Kidney (tissue), 14 donors: ENCODE measurements around the gene CLEC3B. TPM values are rescaled to one million over a fixed set of nuclear protein-coding genes. Genes with fewer than 3 reads are reported as not detected.

Source experiments
- DNase-seq, 5 donors: peaks; one replicate each; pipeline ENCODE4 v3.0.0-alpha.2; 2013 to 2020
- FAIRE-seq: peaks from 2 replicates; lab custom pipeline; 2012; peaks lifted over from hg19 to GRCh38; lab: Jason Lieb, UNC
- H3K27ac ChIP-seq, 2 donors: one replicate each; pipeline ENCODE4 v1.7.0; 2013; ENCODE audit warnings: low read depth in 2 of 2, low read length in 2 of 2, inconsistent platforms in 1 of 2
- H3K27me3 ChIP-seq: one replicate; pipeline ENCODE4 v1.7.1; 2013; ENCODE audit warnings: low read length, inconsistent platforms; ENCODE audit not compliant: control insufficient read depth, insufficient read depth
- H3K36me3 ChIP-seq, 3 donors: one replicate each; pipeline versions ENCODE4 v1.7.0 to v1.7.1; 2013; ENCODE audit warnings: low read length in 3 of 3, control low read depth in 1 of 3, inconsistent platforms in 1 of 3; ENCODE audit not compliant: insufficient read depth in 3 of 3, control insufficient read depth in 2 of 3
- H3K4me1 ChIP-seq, 3 donors: one replicate each; pipeline versions ENCODE4 v1.7.0 to v1.7.1; 2013; ENCODE audit warnings: low read length in 3 of 3, inconsistent platforms in 1 of 3, low read depth in 1 of 3; ENCODE audit not compliant: control insufficient read depth in 2 of 3, insufficient read depth in 2 of 3
- H3K4me3 ChIP-seq, 3 donors: one replicate each; pipeline versions ENCODE4 v1.7.0 to v1.8.1; 2013; ENCODE audit warnings: low read length in 3 of 3, control low read depth in 1 of 3, inconsistent platforms in 1 of 3
- H3K9ac ChIP-seq, 3 donors: one replicate each; pipeline versions ENCODE4 v1.7.0 to v1.7.1; 2013; ENCODE audit warnings: low read length in 3 of 3, control low read depth in 1 of 3, inconsistent platforms in 1 of 3
- H3K9me3 ChIP-seq, 3 donors: one replicate each; pipeline versions ENCODE4 v1.7.0 to v1.7.1; 2013; ENCODE audit warnings: low read length in 3 of 3, control low read depth in 1 of 3, inconsistent platforms in 1 of 3; ENCODE audit not compliant: control insufficient read depth in 2 of 3, insufficient read depth in 1 of 3
- CTCF ChIP-seq: IDR thresholded peaks from 3 replicates; pipeline ENCODE4 v1.5.1; 2012; ENCODE audit warnings: mild to moderate bottlenecking, moderate library complexity, borderline replicate concordance; ENCODE audit not compliant: insufficient read depth; ENCODE audit errors: extremely low read depth
- intact Hi-C: fragments of 100-400 bp; cut with DNase I; formaldehyde crosslinking; loops from one replicate; pipeline ENCODE4 v1.11.1; 2022
- polyA plus RNA-seq: library from polyadenylated mRNA; stranded (reverse); fragments of 350-450 nt; fragmentation: Illumina TruSeq; extraction: RNeasy Lipid Tissue Mini Kit (QIAGEN cat#74804); gene quantifications from one replicate; pipeline ENCODE4 v1.2.3, GENCODE V29; 2014; ENCODE audit warnings: low read depth, low replicate concordance; ENCODE audit not compliant: insufficient read depth
- total RNA-seq: library from RNA; stranded (reverse); fragmentation: NEBNext Ultra II Directional; extraction: Animal tissue kit (Norgen Biotek cat#: 25700); gene quantifications from one replicate; pipeline ENCODE4 v1.2.1, GENCODE V29; 2021
- donor health status: control.
- donor health status: control.
- donor health status: control.
- donor health status: control.
- donor health status: control.
- donor health status: DM: yes; HTN: yes; CAD: no.
- donor health status: Normal renal cell carcinoma (clear cell type).

Gene CLEC3B
- total and polyA plus RNA-seq, 2 donors from 2014 or later, result 45.3 to 284 TPM

- H3K4me3 ChIP-seq, result no peak overlapping the region
- H3K4me1 ChIP-seq, result peaks cover 0 to 2% (median 0%) of the 10 kb centered on the region in 3 donors
- DNase-seq (no peak), FAIRE-seq (no peak)
- no peak overlapping the region for H3K27ac ChIP-seq
- peaks cover 8 to 31% (median 22%) of the 10 kb centered on the region in 3 donors for H3K36me3 ChIP-seq
- TF ChIP-seq CTCF, result no peak
- no peak overlapping the region for H3K9ac ChIP-seq
- H3K9me3 ChIP-seq, result no peaks in the 10 kb centered on the region
- intact Hi-C loops, result no loop called here
- no peaks in the 10 kb centered on the region for H3K27me3 ChIP-seq
These were observed 23.9 kb upstream of the CLEC3B start for GRCh38 chr3:45002139-45002660.

GRCh38 chr3:45002720-45003119 is 23.4 kb upstream of the CLEC3B start:
- no peak overlapping the region for H3K4me3 ChIP-seq
- no peak overlapping the region for H3K9ac ChIP-seq
- no peak overlapping the region for H3K27ac ChIP-seq
- no peaks in the 10 kb centered on the region for H3K27me3 ChIP-seq
- peaks cover 8 to 28% (median 22%) of the 10 kb centered on the region in 3 donors for H3K36me3 ChIP-seq
- H3K4me1 ChIP-seq, result peaks cover 0 to 2% (median 0%) of the 10 kb centered on the region in 3 donors
- intact Hi-C loops, result no loop called here
- DNase-seq, result no peak
- no peak for TF ChIP-seq CTCF
- no peaks in the 10 kb centered on the region for H3K9me3 ChIP-seq
- no peak for FAIRE-seq

GRCh38 chr3:45003406-45003805 is 22.7 kb upstream of the CLEC3B start:
- Histone ChIP-seq H3K4me1 (peaks cover 0 to 2% (median 0%) of the 10 kb centered on the region in 3 donors), H3K9me3 (no peaks in the 10 kb centered on the region), H3K27me3 (no peaks in the 10 kb centered on the region), H3K9ac (no peak overlapping the region), H3K36me3 (peaks cover 8 to 28% (median 22%) of the 10 kb centered on the region in 3 donors), H3K27ac (no peak overlapping the region), H3K4me3 (no peak overlapping the region)
- no peak for DNase-seq
- intact Hi-C loops, result no loop called here
- no peak for FAIRE-seq
- no peak for TF ChIP-seq CTCF

- DNase-seq, result no peak
- FAIRE-seq, result no peak
- intact Hi-C loops, result no loop called here
- no peak for TF ChIP-seq CTCF
- no peak overlapping the region for H3K4me3 ChIP-seq
- peaks cover 0 to 2% (median 0%) of the 10 kb centered on the region in 3 donors for H3K4me1 ChIP-seq
- peaks cover 9 to 24% (median 20%) of the 10 kb centered on the region in 3 donors for H3K36me3 ChIP-seq
- H3K9ac ChIP-seq, result no peak overlapping the region
- H3K27me3 ChIP-seq, result no peaks in the 10 kb centered on the region
- H3K27ac ChIP-seq, result no peak overlapping the region
- no peaks in the 10 kb centered on the region for H3K9me3 ChIP-seq
These were observed 22.2 kb upstream of the CLEC3B start for GRCh38 chr3:45003859-45004258.
